C4-2B (cell line): ENCODE data around the gene ANTXR2.

ENCODE experiments used
- H3K27ac ChIP-seq: fragments of 450-650 bp; 2 replicates; pipeline ENCODE4 v1.5.1; 2017
- ZFX ChIP-seq: fragments of 450-650 bp; IDR thresholded peaks from 2 replicates; pipeline ENCODE4 v1.6.1; 2017
- TF ChIP-seq, protein P1 (sequence below): fragments of 450-650 bp; conservative IDR thresholded peaks from 2 replicates; pipeline ENCODE4 v1.5.1; 2017; ENCODE audit warnings: mild to moderate bottlenecking

The ANTXR2 gene

DNA sequence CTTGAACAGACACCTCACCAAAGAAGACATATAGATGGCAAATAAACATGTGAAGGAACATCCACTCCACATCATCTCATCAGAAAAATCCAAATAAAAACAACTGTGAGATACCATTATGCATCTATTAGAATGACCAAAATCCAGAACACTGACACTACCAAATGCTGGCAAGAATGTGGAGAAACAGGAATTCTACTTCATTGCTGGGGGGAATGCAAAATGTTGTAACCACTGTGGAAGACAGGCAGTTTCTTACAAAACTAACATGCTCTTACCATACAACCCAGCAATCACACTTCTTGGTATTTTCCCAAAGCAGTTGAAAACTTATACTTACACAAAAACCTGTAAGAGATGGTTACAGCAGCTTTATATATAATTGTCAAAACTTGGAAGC lies 38.2 kb upstream of the ANTXR2 start:
- TF ChIP-seq, protein P1, sequence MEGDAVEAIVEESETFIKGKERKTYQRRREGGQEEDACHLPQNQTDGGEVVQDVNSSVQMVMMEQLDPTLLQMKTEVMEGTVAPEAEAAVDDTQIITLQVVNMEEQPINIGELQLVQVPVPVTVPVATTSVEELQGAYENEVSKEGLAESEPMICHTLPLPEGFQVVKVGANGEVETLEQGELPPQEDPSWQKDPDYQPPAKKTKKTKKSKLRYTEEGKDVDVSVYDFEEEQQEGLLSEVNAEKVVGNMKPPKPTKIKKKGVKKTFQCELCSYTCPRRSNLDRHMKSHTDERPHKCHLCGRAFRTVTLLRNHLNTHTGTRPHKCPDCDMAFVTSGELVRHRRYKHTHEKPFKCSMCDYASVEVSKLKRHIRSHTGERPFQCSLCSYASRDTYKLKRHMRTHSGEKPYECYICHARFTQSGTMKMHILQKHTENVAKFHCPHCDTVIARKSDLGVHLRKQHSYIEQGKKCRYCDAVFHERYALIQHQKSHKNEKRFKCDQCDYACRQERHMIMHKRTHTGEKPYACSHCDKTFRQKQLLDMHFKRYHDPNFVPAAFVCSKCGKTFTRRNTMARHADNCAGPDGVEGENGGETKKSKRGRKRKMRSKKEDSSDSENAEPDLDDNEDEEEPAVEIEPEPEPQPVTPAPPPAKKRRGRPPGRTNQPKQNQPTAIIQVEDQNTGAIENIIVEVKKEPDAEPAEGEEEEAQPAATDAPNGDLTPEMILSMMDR: no peak
- no peak for TF ChIP-seq ZFX

DNA sequence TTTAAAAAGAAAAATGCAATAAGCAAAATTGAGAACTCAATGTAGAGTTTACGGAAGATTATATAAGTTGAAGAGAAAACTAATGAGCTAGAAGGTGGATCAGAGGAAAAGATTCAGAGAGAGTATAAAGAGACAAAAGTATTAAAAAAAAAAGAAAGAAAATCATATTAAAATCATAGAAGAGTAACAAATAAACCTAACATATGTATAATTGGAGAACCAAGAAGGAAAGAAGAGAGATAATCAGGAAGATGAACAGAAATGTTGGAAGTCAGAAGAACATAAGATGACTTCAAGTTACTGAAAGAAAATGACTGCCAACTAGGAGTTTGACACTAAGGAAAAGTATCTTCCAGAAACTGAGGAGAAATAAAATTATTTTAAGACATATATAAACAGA lies 34.3 kb upstream of the ANTXR2 start:
- TF ChIP-seq, protein P1: no peak

More for the DNA sequence above, 38.2 kb upstream of the ANTXR2 start:
- H3K27ac ChIP-seq: no peak overlapping the region

DNA sequence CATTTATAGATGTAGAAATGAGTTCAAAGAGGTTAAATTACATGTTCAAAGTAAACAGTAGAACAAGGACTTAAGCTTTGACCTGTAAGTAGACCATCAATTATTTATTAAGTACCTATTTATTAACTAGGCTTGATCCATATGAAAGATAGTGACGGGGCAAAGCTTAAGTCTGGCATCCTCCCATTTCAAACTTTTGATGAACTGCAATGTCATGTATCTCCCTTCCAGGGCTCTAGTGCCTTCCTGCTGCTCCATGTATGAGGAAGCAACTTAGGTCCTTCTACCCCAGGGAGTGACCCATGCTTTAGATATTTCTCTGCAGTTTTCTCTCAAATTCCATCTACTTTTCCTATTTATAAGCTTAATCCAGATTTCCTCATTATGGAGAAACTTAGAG lies 31.9 kb upstream of the ANTXR2 start:
- no peak overlapping the region for H3K27ac ChIP-seq
- TF ChIP-seq, protein P1: no peak
- TF ChIP-seq ZFX: no peak

More for the DNA sequence above, 34.3 kb upstream of the ANTXR2 start:
- H3K27ac ChIP-seq: no peak overlapping the region

DNA sequence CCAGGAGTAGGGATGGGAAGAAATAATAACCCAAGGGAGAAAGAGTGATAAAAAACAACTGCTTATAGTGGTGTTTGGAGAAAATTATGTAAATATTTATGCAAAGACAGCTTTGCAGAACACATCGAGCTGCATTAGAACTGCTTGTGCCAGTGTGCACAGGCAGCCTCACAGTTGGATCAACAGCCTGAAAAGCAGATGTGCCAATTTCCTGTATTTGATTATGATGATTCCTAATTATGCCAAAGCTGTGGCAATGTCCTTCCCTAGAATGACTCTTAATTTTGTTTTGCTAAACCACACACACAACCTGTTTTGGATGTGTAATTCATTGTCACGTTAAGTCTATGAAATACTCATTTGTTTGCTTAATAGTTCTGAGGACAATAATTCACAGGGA lies 30.6 kb upstream of the ANTXR2 start:
- no peak overlapping the region for H3K27ac ChIP-seq
- TF ChIP-seq ZFX: no peak
- TF ChIP-seq, protein P1: no peak

DNA sequence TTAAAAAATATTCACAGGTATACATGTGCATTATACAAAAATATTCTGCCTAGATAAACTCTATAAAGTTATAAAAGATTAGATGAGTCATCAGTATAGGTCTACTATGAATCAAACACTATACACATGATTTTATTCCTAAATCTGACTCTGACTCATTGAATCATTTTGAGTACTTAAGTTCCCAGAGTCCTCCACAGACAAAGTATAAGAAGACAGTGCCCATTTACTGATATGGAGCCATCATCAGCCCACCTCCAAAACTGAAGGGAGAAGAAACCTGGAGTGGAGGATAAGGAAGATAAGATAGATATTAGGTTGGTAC lies 28.7 kb upstream of the ANTXR2 start:
- H3K27ac ChIP-seq: no peak overlapping the region
- TF ChIP-seq ZFX: no peak
- TF ChIP-seq, protein P1: no peak

DNA sequence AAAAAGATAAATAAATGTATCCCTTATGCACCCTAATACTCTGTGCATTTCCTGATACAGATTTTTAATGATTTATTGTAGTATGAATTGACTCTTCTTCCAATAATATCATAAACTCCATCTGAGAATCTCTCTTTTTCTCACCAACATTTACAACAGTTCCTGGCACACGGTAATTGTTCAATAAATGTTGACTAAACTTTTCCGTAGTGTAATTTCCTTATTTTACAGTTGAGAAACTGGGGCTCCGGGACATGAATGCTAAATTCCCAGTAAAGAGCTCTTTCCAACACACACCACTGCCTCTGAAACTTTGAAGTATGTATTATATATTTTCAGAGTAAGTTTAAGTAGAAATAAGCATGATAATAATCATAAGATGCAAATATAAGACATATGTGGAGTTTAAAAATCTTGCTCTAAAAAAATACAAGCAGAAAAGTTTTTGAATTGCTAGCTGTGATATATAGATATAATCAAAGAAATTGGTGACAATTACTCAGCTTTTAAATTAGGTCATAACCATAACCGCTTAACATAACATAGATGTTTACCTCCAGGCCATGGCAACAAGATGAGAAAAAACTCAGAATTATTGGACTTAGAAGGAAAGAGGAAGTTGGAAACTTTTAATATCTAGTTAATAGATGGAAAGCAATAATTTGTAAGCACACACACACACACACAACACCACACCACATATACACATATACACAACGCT lies 28.2 kb upstream of the ANTXR2 start:
- H3K27ac ChIP-seq: no peak overlapping the region
- TF ChIP-seq, protein P1: no peak
- no peak for TF ChIP-seq ZFX

DNA sequence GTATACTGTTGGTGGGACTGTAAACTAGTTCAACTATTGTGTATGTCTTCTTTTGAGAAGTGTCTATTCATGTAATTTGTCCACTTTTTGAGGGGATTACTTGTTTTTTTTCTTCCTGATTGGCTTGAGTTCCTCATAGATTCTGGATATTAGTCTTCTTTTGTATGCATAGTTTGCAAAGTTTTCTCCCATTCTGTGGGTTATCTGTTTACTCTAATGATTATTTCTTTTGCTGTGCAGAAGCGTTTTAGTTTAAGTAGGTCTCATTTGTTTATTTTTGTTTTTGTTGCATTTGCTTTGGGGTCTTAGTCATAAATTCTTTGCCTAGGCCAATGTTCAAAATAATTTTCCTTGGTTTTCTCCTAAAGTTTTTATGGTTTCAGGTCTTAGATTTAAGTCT lies 26.6 kb upstream of the ANTXR2 start:
- H3K27ac ChIP-seq: no peak overlapping the region
- TF ChIP-seq, protein P1: no peak
